GM12878 (cell line): ENCODE data around the gene CSTB. TPM values are rescaled to one million over a fixed set of nuclear protein-coding genes. Genes with fewer than 3 reads are reported as not detected.

ENCODE experiments used
- ASH2L ChIP-seq: fragments of 300-600, 200-600 bp; sonication (generic); IDR thresholded peaks from 2 replicates; pipeline ENCODE4 v1.6.1; 2017; ENCODE audit warnings: low read depth, mild to moderate bottlenecking, borderline replicate concordance
- BACH1 ChIP-seq: fragments of 450-650 bp; IDR thresholded peaks from 2 replicates; pipeline ENCODE4 v1.6.1; 2017; ENCODE audit warnings: mild to moderate bottlenecking, borderline replicate concordance
- BHLHE40 ChIP-seq, 2 experiments: fragments of 450-650 bp in 1 of 2; IDR thresholded peaks; 2 replicates each; pipeline ENCODE4 v1.6.1; 2011 to 2017; ENCODE audit warnings: low read depth in 2 of 2, borderline replicate concordance in 1 of 2, improper control_type of control experiment in 1 of 2, low read length in 1 of 2, mild to moderate bottlenecking in 1 of 2
- CBFB ChIP-seq: IDR thresholded peaks from 2 replicates; pipeline ENCODE4 v1.6.1; 2016; ENCODE audit warnings: antibody characterized with exemption, low read depth
- CBX5 ChIP-seq: sonication (generic); IDR thresholded peaks from 2 replicates; pipeline ENCODE4 v1.6.1; 2016; ENCODE audit warnings: low read depth, moderate library complexity, mild to moderate bottlenecking, inconsistent platforms
- CREB1 ChIP-seq: IDR thresholded peaks from 2 replicates; pipeline ENCODE4 v1.6.1; 2012; ENCODE audit warnings: low read depth, mild to moderate bottlenecking, inconsistent platforms
- E2F4 ChIP-seq: IDR thresholded peaks from 2 replicates; pipeline ENCODE4 v1.6.1; 2012; ENCODE audit warnings: low read depth, low read length, improper control_type of control experiment
- E4F1 ChIP-seq: fragments of 450-650 bp; IDR thresholded peaks from 2 replicates; pipeline ENCODE4 v1.6.1; 2018; ENCODE audit warnings: borderline replicate concordance, mild to moderate bottlenecking; ENCODE audit not compliant: partially characterized antibody
- ELK1 ChIP-seq: IDR thresholded peaks from 2 replicates; pipeline ENCODE4 v1.6.1; 2012; ENCODE audit warnings: low read depth, low read length, improper control_type of control experiment
- FOS ChIP-seq: IDR thresholded peaks from 3 replicates; pipeline ENCODE4 v1.6.1; 2011; ENCODE audit warnings: borderline replicate concordance; ENCODE audit not compliant: insufficient read length; ENCODE audit errors: extremely low read depth
- HCFC1 ChIP-seq: fragments of 150-350 bp; IDR thresholded peaks from 2 replicates; pipeline ENCODE4 v1.6.1; 2014; ENCODE audit warnings: low read length
- JUNB ChIP-seq: IDR thresholded peaks from 2 replicates; pipeline ENCODE4 v1.6.1; 2016; ENCODE audit warnings: antibody characterized with exemption, mild to moderate bottlenecking
- PBX3 ChIP-seq: IDR thresholded peaks from 2 replicates; pipeline ENCODE4 v1.6.1; 2011; ENCODE audit warnings: mild to moderate bottlenecking, low read depth, low read length, moderate library complexity; ENCODE audit not compliant: insufficient replicate concordance
- RB1 ChIP-seq: fragments of 450-650 bp; formaldehyde crosslinking; IDR thresholded peaks from 2 replicates; pipeline ENCODE4 v1.6.1; 2017; ENCODE audit warnings: mild to moderate bottlenecking, borderline replicate concordance
- RFX5 ChIP-seq: IDR thresholded peaks from 2 replicates; pipeline ENCODE4 v1.6.1; 2011; ENCODE audit warnings: low read depth, low read length, improper control_type of control experiment
- SMAD1 ChIP-seq: fragments of 450-650 bp; IDR thresholded peaks from 2 replicates; pipeline ENCODE4 v1.6.1; 2018; ENCODE audit warnings: mild to moderate bottlenecking, low read depth; ENCODE audit not compliant: partially characterized antibody
- SMAD5 ChIP-seq: IDR thresholded peaks from 2 replicates; pipeline ENCODE4 v1.6.1; 2016; ENCODE audit warnings: antibody characterized with exemption, low read depth
- YY1 ChIP-seq: IDR thresholded peaks from 2 replicates; pipeline ENCODE4 v1.6.1; 2011; ENCODE audit warnings: low read depth, mild to moderate bottlenecking, low read length
- ZNF217 ChIP-seq: fragments of 450-650 bp; IDR thresholded peaks from 2 replicates; pipeline ENCODE4 v1.6.1; 2017; ENCODE audit warnings: antibody characterized with exemption, mild to moderate bottlenecking
- ZNF24 ChIP-seq: fragments of 450-650 bp; IDR thresholded peaks from 2 replicates; pipeline ENCODE4 v1.6.1; 2017; ENCODE audit warnings: antibody characterized with exemption, mild to moderate bottlenecking
- ZNF622 ChIP-seq: fragments of 450-650 bp; IDR thresholded peaks from 2 replicates; pipeline ENCODE4 v1.6.1; 2017; ENCODE audit warnings: mild to moderate bottlenecking, inconsistent platforms
- polyA plus RNA-seq, 11 experiments: library from polyadenylated mRNA; depleted of rRNA in 4 of 11; unstranded in 6 of 11; stranded (reverse) in 5 of 11; fragments of >200 nt; fragmentation: Nextera tagmentation in 4 of 11; fragmentation: Illumina TruSeq in 1 of 11; extraction: Ambion mirVana in 4 of 11; extraction: Trizol in 1 of 11; gene quantifications; 1 replicate in 1 of 11; 2 replicates in 10 of 11; pipeline versions ENCODE4 v1.2.1 to v1.2.3, GENCODE V29; 2011 to 2016; ENCODE audit warnings: inconsistent platforms in 2 of 11, missing spikeins in 2 of 11, low read depth in 1 of 11
- total RNA-seq, 4 experiments: library from RNA; depleted of rRNA in 3 of 4; stranded (reverse); fragments of >200 nt in 3 of 4; fragmentation: Illumina TruSeq in 1 of 4; extraction: Trizol in 1 of 4; gene quantifications; 2 replicates each; pipeline versions ENCODE4 v1.2.1 to v1.2.3, GENCODE V29; 2013 to 2021

CSTB gene
- total and polyA plus RNA-seq, 10 of the 15 experiments (the other 5 are each of a cell fraction or from before 2014, with no cell fraction given) = 12.5 to 82.7 (median 41.9) TPM

GRCh38 chr21:43779660-43780059 is 3.6 kb upstream of the CSTB start (continued):
- TF ChIP-seq E4F1 (no peak), ASH2L (no peak), RFX5 (no peak), ZNF217 (peak; percentile 39; the same call in 1 of the 2 replicates), BHLHE40 (IDR thresholded peaks at IDR 0.05; ENCODE audit: borderline replicate concordance in 1 of 2, low read depth in 2 of 2, low read length in 1 of 2) (peak in 1 of 2 experiments; percentile 67; a peak in 2 of 4 replicates), PBX3 (no peak), ZNF24 (no peak), CBX5 (no peak), CBFB (no peak), YY1 (no peak), SMAD1 (no peak), HCFC1 (no peak), JUNB (no peak), BACH1 (no peak), ZNF622 (no peak), ELK1 (no peak), E2F4 (no peak), RB1 (no peak), CREB1 (no peak), FOS (no peak), SMAD5 (no peak)
